Measurements from ENCODE around the gene CA11.

CA11 gene

DNA sequence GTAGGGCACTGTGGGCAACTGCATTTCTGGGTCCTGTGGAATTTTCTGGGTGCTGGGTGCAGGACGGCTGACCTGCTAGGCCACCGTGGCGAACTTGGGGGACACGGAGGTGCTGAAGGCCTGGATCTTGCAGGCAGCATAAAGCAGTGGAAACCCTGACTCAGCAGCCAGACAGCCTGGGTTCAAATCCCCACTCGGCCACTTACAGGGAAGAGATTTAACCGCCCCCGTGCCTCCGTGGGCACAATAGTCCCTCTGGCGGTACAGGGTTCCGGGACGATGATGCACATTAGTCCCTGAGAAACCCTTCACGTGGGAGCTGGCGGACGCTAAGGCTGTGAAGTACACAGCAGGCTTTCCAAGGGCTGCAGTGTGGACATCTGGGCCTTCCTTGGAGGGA, 34.1 kb downstream of the CA11 start:
- no peak for DNase-seq

DNA sequence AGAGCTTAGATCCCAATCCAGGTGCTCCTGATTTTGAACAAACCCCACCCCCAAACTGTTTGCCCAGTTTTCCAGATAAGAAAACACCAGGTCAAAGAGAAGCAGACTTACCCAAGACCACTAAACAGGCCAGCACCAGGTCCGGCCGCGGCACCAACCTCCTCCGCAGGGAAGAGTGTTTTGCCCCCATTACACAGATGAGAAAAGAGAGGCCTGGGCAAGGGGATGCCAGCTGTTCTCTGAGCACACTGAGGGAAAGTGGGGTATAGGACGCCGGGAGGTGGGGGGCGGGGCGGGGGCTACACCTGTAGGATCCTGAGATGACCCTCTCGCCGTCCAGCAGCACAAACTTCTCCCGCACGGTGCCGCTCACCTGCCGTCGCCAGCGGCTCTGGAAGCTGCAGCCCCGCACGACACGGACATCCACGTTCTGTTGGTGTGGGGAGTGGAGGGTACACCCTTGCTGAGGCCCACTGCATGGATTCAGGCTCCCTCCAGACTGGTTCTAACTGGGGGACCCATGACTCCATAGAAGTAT, 36.3 kb downstream of the CA11 start:
- DNase-seq = no peak

DNA sequence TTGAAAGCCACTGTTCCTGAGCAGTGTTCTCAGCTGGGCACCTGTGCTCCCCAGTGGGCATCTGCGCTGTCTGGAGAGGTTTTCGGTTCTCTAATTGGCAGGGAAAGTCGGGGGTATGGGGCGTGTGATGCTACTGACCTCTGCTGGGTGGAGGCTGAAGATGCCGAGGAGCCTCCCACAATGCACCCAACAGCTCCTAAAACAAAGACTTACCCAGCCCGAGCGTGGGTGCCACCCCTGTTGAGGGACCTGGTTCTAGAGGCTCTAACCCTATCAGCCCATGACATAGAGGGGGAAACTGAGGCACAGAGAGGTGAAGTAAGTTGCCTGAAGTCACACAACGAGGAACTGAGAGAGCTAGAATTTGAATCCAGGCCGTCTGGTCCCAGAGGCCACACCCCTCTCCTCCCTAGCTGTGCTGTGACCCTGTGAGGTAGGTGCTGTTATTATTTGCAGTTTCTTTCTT, 37.2 kb downstream of the CA11 start:
- peak; percentile 49 for DNase-seq

DNA sequence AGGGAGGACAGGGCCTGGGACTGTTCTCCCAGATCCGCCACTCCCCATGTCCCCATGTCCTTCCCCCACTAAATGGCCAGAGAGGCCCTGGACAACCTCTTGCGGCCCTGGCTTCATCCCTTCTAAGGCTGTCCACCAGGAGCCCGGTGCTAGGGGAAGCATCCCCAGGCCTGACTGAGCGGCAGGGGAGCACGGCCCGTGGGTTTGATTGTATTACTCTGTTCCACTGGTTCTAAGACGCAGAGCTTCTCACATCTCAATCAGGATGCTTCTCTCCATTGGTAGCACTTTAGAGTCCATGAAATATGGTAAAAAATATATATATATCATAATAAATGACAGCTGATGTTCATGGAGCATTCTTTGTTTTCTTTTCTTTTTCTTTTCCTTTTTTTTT, 38.6 kb downstream of the CA11 start:
- DNase-seq = no peak

DNA sequence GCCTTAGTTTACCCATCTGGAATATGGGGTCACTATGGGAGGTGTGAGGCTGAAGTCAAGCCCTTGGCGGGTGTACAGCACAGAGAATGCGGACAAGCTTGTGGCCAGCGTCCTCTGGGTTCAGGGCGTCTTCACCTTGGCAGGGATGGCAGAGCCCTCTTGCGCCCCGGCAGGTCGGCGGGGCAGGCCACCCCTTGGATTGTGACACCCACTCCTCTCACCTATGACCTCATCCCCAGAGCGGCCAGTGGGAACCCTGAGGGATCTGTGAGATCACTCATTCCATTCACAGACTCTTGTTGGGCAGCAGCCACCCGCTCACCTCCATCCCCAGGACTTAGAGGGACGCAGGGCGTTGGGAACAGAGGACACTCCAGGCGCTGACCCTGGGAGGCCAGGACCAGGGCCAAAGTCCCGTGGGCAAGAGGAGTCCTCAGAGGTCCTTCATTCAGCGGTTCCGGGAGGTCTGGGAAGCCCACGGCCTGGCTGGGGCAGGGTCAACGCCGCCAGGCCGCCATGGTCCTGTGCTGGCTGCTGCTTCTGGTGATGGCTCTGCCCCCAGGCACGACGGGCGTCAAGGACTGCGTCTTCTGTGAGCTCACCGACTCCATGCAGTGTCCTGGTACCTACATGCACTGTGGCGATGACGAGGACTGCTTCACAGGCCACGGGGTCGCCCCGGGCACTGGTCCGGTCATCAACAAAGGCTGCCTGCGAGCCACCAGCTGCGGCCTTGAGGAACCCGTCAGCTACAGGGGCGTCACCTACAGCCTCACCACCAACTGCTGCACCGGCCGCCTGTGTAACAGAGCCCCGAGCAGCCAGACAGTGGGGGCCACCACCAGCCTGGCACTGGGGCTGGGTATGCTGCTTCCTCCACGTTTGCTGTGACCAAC, 39.3 kb downstream of the CA11 start, which contains the start of gene SPACA4:
Gene SPACA4, plus strand, starts transcription at position 280 of the 896 bp plus-strand sequence. Its CDS starts 237 bp downstream, at position 517.
- no peak for DNase-seq

DNA sequence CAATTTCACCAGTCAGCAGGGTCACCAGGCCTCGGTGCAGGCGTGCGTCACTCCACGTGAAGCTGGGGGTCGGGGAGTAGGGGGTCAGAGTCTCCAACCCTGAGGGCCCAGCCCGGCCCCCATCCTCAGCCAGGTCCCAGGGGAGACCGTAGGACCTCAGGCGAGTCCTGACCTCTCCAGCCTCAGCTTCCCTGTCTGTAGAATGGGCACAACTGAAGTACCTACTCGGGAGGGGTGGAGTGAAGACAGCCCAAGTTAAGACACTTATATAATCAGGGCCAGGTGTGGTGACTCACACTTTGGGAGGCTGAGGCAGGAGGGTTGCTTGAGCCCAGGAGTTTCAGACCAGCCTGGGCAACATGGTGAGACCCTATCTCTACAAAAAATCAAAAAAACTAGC, 42.1 kb downstream of the CA11 start:
- no peak for DNase-seq

DNA sequence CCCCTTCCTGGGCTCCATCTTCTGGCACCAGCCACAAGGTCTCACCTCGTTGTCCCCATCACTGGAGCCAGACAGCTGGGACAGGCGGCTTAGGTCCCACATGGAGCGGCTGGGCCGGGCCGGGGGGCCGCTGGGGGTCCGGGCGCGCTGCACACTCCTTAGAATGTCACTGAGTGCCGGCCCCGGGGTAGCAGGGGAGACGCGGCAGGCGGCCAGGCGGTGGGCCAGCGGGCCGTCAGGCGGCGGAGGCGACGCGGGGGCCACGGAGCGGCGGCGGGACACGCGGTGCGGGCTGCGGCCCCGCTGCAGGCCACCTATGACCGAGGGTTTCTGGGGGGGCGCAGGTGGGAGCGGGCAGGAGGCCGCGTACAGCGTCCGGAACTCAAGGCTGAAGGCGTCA, 42.5 kb downstream of the CA11 start:
- no peak for DNase-seq

DNA sequence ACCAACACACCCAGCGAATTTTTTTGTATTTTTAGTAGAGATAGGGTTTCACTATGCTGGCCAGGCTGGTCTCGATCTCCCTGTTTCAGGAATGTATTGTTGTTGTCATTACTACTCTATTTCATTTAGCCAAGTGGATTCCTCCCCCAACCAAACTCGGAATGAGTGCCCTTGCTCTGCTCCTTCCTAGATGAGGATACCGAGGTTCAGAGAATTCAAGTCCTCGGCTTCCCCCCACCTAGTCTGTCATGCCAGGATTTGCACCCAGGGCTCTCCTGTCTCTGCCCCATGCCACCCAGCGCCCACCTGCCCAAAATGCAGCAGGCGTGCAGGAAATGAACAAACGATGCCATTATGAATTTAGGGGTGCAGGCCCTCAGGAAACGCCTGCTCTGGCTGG, 43.0 kb downstream of the CA11 start:
- DNase-seq = no peak

DNA sequence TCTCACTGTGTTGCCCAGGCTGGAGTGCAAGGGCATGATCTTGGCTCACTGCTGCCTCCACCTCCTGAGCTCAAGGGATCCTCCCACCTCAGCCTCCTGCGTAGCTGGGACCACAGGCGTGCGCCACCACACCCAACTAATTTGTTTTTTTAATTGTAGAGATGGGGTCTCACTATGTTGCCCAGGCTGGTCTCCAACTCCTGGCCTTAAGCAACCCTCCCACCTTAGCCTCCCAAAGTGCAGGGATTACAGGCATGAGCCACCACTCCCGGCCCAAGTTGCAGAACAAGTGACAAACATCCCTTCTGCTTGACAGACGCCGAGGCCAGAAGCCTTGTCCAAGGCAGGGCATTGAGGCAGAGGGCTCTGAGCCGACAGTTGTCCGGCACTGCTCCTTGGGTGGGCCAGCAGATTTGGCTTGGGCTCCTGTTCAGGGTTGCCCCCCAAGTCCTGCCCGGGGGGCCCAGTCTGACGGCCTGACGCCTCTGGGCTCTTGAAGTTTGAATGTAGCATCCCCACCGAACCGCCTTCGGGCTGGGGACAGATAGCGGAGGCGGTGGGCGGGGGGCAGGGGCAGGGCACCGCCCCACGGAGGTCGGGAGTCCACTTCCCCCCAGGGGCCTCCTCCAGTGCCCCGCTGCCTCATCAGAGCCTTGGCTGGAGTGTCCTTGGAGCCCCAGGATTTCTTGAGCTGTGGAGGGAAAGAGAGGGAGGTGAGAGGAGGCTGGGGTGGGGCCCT, 45.1 kb downstream of the CA11 start:
- DNase-seq = no peak

DNA sequence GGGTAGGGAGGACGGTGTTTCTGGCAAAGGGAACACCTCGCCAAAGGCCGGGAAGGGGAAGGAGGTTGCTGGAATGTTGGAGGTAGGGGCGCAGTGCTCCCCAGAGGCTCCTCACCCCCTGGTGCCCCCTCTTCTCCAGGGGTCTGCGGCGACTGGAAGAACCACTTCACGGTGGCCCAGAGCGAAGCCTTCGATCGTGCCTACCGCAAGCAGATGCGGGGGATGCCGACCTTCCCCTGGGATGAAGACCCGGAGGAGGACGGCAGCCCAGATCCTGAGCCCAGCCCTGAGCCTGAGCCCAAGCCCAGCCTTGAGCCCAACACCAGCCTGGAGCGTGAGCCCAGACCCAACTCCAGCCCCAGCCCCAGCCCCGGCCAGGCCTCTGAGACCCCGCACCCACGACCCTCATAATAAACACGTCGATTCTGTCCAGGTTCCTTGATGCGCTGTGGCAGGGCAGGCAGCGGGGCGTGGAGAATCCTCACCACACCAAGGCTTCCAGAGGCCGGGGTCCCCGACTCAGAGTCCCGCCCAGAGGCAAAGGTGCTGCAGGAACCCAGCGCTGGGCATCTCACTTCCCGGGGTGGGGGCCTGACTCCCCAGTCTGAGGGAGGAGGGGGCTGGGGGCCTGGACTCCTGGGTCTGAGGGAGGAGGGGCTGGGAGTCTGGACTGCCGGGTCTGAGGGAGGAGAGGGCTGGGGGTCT, 46.8 kb downstream of the CA11 start:
- DNase-seq = no peak

DNA sequence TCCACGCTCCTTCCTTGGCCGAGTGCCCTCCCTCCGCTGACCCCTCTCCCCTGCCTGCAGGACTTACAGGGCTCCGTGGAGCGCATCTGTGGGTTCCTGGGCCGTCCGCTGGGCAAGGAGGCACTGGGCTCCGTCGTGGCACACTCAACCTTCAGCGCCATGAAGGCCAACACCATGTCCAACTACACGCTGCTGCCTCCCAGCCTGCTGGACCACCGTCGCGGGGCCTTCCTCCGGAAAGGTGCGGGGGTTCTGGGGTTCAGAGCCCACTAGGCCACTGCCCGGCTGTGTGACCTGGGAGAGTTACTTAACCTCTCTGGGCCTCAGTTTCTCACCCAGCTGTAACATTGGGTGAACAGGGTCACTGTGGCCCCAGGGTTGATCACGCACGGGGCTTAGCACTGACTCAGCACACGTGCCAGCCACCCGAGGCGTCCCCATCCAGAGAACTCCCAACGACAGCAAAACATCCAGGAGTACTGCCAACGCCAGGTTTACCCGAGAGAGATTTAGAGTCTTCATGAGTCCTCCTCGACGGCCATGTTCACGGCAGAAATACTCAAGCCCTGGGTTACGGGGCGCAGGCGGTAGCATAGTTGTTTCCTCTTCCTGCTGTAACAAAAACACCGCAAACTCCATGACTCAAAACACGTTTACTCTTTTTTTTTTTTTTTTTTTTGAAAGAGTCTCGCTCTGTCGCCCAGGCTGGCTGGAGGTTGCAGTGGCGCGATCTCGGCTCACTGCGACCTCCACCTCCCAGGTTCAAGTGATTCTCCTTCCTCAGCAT, 49.1 kb downstream of the CA11 start:
- peak; percentile 51 for DNase-seq

DNA sequence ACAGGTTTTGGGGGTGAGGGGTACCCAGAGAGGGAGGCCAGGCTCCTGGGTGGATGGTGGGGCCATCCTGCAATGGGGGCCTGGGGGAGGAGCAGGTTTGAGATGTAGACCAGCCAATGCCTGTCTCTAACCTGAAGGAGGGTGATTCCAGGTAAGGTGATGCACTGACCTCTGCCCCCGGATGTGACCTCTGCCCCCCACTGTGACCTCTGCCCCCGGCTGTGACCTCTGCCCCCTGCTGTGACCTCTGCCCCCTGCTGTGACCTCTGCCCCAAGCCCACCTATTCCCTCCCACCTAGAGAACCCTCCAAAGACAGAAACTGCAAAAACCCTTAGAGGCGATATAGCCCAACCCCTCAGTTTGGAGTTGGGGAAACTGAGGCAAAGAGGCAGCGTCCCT, 49.8 kb downstream of the CA11 start:
- no peak for DNase-seq

DNA sequence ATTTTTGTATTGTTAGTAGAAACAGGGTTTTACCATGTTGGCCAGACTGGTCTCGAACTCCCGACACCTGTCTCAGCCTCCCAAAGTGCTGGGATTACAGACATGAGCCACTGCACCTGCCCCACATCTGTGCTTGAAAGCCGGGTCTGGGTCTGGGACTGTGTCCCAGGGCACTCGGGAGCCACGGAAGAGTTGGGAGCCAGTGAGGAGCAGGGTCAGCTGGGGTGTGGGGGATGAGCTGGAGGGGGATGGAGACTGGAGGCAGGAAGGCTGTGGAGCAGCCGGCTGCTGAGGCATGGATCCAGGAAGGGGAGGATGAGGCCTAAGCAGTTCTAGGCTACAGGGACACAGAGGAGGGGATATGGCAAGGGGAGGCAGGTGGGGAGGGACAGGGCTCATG, 50.2 kb downstream of the CA11 start:
- DNase-seq = no peak

DNA sequence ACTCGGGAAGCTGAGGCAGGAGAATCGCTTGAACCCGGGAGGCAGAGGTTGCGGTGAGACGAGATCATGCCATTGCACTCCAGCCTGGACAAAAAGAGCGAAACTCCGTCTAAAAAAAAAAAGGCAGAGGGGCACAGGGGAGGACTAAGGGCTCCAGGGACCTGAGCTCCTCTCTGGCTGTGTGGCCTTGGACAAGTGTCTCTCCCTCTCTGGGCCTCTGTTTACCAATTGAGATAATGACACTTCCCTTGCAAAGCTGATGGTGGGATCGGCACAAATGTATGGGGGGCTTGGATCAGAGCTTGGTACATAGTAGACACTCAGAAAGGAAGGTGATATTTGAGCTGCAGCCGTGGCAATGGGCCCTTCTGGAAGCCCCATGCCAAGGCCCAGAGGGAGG, 50.8 kb downstream of the CA11 start:
- no peak for DNase-seq

DNA sequence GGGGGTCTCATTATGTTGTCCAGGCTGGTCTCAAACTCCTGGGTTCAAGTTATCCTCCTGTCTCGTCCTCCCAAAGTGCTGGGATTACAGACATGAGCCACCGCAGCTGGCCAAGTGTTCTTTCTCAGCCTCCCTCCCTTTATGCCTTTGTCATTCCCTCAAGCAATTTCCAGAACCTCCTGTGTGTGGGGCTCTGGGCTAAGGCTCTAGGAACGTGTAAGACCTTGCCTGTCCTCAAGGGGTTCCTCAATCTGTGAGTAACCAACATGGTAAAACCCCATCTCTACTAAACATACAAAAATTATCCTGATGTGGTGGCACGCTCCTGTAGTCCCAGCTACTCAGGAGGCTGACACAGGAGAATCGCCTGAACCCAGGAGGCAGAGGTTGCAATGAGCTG, 55.0 kb downstream of the CA11 start:
- DNase-seq = no peak

DNA sequence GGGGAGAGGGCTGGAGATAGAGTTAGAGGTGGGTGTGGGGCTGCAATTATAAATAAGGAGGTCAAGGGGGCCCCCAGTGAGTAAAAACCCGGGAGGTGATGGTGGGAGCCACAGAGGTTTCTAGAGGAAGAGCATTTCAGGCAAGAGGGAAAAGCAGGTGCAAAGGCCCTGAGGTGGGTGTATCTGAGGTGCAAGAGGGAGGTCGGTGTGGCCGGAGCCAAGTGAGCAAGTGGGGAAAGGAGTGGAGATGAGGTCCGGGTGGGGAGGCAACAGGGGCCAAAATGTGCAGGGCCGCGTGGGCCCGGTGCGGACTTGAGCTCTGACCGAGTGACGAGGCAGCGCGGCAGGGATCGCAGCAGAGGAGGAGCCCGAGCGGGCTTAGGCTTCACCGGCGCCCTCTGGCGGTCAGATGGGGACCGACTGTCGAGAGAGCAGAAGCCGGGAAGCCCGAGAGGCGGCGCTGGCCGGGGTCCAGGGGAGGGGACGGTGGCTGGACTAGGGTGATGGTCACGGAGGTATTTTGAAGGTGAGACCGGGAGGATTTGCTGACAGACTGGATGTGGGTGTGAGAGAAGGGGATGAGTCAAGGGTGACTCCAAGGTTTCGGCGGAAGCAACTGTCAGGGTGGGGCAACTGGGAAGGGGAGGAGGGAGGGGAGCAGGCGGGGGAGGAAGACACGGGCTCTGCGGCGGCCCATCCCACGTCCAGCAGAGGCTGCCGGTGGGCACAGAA, 57.2 kb downstream of the CA11 start:
- DNase-seq = peak; percentile 91

Data from activated CD4-positive, alpha-beta T cell treated with anti-CD3 and anti-CD28 coated beads, Interleukin-2, amount 50 U/mL, for 1 hour (primary cell).